ENCODE data around the gene SLC15A2.

Gene SLC15A2

GRCh38 chr3:121979734-121980449, 85.7 kb downstream of the SLC15A2 start:
- DNase-seq (ENCODE audit: low read depth in 2 of 2, low spot score in 1 of 2) = no peak

GRCh38 chr3:121980450-121980796, 86.2 kb downstream of the SLC15A2 start:
- no peak for DNase-seq (ENCODE audit: low read depth in 2 of 2, low spot score in 1 of 2)

GRCh38 chr3:121981473-121981872, 87.3 kb downstream of the SLC15A2 start:
- DNase-seq (ENCODE audit: low read depth in 2 of 2, low spot score in 1 of 2) = no peak

- no peak for DNase-seq (ENCODE audit: low read depth in 2 of 2, low spot score in 1 of 2)
These were observed 91.6 kb downstream of the SLC15A2 start for GRCh38 chr3:121985846-121986245.

- no peak for DNase-seq (ENCODE audit: low read depth in 2 of 2, low spot score in 1 of 2)
These were observed 93.9 kb downstream of the SLC15A2 start for GRCh38 chr3:121988146-121988545.

GRCh38 chr3:121989943-121990342, 95.7 kb downstream of the SLC15A2 start:
- DNase-seq (ENCODE audit: low read depth in 2 of 2, low spot score in 1 of 2) = no peak

- DNase-seq (ENCODE audit: low read depth in 2 of 2, low spot score in 1 of 2) = no peak
These were observed 98.7 kb downstream of the SLC15A2 start for GRCh38 chr3:121992601-121993560.

Measured in stimulated activated CD8-positive, alpha-beta memory T cell treated with anti-CD3 and anti-CD28 coated beads, Interleukin-4, amount 100 ng/mL, for 4 hours (primary cell).